ENCODE results near the gene UBAC1.

The UBAC1 gene

DNA sequence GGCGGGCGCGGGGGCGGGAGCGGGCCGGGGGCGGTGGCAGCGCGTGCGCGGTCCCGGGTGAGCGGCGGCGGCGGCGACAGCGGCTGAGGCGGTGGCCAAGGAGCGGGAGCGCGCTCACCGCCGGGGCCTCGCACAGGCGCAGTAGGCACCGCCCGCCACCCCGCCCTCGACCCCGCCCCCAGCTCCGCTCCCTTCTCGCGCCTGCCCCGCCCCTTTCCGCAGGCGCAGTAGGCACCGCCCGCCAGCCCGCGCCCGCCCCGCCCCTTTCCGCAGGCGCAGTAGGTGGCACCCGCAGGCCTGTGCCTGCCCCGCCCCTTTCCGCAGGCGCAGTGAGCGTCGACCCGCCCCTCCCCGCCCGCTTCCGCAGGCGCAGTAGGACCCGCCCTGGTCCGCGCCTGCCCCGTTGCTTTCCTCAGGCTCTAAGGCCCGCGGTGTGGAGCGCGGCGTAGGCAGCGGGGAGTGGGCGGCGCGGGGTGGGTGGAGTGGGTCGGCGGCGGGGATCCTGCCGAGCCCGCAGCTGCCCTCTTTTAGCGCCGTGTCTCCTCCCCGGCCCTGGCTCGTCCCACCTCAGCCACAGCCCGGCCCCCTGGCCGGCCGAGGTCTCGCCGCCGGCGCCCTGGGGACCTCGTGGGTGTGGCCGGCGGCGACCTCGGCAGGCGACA lies 53.6 kb downstream of the UBAC1 start, which contains the start of gene CAMSAP1:
Gene CAMSAP1, minus strand, starts transcription at position 116 of the 662 bp plus-strand sequence. CDS start 387 bp downstream, outside the sequence.
- peak; percentile 96 to 97 for DNase-seq (ENCODE audit: low read depth in 1 of 2, low spot score in 1 of 2)
- in situ Hi-C loops (cut with HindIII; ENCODE audit: low pct_unique_long_range_greater_than_20kb, low sequenced_read_pairs) = no loop called here
- TF ChIP-seq JUND (IDR thresholded peaks at IDR 0.05; ENCODE audit: low read depth) = no peak

DNA sequence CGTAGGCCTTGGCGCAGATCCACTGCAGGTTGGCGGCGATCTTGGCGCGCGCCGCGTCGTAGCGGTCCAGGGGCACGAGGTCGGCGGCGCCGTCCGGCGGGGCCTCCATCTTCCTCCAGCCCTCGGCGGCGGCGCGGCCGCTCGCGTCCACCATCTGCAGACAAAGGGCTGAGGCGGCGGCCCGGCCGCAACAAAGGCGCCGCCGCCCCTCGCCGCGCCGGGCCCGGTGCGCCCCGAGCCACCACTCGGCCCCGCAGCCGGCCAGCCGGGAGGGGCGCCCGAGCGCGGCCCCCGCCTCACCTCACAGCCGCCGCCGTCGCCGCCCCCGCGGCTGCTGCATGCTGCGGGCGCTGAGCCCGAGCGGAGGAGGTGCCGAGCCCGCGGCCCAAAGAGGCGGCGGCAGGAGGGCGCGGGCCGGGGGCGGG lies 54.2 kb downstream of the UBAC1 start:
- DNase-seq (ENCODE audit: low read depth in 1 of 2, low spot score in 1 of 2) = no peak
- in situ Hi-C loops (cut with HindIII; ENCODE audit: low pct_unique_long_range_greater_than_20kb, low sequenced_read_pairs) = no loop called here
- no peak for TF ChIP-seq JUND (IDR thresholded peaks at IDR 0.05; ENCODE audit: low read depth)

DNA sequence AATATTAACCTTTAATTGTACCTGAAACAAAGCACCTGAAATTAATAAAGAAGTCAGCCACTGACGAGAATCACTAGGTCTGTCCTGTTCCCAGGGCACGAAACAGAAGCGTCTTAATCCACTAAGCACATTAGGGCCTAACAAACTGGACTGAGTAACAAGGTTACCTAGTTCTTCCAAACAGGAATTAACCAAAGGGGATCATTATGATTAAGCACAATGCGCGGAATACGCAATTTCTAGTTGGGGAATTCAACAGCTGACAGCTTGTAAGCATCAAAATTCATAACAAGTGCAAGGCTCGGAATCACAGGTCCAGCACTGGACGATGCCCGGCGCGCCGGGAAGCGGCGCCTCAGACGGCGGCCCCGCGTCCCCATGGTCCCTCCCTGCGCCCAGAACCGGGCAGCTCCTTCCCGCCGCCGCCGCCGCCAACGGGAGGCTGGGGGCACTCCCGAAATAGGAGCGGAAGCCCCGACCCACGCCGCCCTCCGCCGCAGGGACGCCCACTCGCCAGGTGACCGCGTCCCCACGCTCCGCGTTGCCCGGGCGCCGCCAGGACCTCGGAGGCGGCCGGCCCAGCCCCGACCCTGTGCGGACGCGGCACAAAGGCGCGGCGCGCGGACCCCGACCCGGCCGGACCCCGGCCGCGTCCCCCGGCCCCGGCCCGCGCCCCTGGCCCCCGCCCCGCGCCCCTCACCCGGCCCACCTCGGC lies 54.7 kb downstream of the UBAC1 start:
- TF ChIP-seq JUND (IDR thresholded peaks at IDR 0.05; ENCODE audit: low read depth) = no peak
- in situ Hi-C loops (cut with HindIII; ENCODE audit: low pct_unique_long_range_greater_than_20kb, low sequenced_read_pairs) = no loop called here
- peak in 1 of 2 experiments; percentile 47 for DNase-seq (ENCODE audit: low read depth in 1 of 2, low spot score in 1 of 2)

DNA sequence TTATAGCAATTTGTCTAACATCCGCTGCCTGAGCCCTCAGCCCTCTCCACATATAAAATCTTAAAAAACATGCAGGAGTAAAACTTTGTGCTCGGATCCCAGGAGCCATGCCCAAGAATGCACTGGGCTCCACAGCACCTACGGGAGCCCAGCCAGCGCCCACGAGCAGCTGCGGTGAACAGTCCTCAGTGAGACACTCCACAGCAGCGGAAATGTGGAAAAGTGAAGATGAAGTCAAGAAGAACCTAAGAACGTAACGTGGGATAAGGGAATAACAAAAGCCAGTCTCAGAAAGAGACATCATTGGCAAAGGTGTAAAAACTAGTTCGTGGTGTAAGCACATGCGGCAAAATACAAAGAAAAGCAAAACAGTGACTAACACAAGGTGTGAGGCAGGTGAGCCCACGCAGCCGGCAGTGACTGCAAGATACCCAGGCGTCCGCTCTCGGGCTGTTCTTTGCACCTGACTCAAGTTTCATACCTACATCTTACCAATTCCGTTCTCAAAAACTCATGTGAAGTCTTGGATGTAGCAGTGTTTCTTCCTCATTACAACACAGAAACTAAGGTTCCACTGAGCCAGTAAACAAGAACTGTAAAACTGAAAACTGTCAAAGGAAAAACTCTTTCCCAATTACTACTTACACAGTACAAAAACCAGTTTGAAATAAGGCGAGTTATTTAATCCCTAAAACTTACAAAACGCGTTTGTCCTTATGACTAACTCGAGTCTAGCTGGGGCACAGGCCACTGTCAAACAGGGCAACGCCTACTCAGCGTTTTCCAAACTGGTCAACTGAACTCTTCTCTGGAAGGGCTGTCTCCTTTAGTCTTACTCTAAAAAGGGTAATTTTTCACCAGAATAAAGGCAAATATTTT lies 55.6 kb downstream of the UBAC1 start:
- in situ Hi-C loops (cut with HindIII; ENCODE audit: low pct_unique_long_range_greater_than_20kb, low sequenced_read_pairs) = no loop called here
- no peak for TF ChIP-seq JUND (IDR thresholded peaks at IDR 0.05; ENCODE audit: low read depth)
- peak in 1 of 2 experiments; percentile 62 for DNase-seq (ENCODE audit: low read depth in 1 of 2, low spot score in 1 of 2)

DNA sequence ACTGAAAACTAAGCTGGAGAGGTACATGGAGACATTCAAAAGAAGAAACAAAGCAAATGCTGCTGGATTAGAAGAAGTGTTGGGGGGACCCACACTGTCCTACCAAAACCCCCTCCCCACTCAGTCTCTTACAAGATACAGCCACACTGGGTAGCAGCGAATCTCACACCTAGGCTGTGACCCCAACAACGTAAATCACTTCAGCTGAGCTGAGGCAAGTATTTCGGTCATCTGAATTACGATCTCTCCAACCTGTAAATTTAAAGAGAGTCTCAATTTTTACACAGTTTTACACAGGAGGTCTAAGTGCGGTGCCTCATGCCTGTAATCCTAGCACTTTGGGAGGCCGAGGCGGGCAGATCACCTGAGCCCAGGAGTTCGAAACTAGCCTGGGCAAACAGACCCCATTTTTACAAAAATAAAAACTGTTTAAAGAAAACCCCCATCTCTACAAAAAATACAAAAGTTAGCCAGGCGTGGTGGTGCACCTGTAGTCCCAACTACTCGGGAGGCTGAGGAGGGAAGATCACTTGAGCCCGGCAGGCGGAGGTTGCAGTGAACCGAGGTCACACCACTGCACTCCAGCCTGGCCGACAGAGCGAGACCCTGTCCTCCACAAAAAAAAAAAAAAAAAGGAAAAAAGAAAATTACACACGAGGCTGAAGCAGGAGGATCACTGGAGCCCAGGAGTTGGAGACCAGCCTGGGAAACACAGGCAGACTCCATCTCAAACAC lies 57.2 kb downstream of the UBAC1 start:
- in situ Hi-C loops (cut with HindIII; ENCODE audit: low pct_unique_long_range_greater_than_20kb, low sequenced_read_pairs) = no loop called here
- no peak for TF ChIP-seq JUND (IDR thresholded peaks at IDR 0.05; ENCODE audit: low read depth)
- DNase-seq (ENCODE audit: low read depth in 1 of 2, low spot score in 1 of 2) = no peak

DNA sequence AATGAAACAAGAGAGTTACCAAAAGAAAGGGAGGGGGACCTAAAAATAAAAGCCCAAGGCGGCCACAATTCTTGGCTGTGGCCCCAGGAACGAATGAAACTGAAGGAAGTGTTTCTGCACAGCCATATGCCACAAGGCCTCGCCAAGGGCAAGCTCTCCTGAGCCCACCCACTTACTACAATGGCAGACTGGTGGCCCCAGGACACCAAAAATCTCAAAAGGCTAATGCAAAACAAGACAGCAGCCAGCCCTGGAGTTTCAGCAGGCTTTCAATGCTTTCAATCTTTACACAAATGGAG lies 57.9 kb downstream of the UBAC1 start:
- in situ Hi-C loops (cut with HindIII; ENCODE audit: low pct_unique_long_range_greater_than_20kb, low sequenced_read_pairs) = no loop called here
- no peak for TF ChIP-seq JUND (IDR thresholded peaks at IDR 0.05; ENCODE audit: low read depth)
- DNase-seq (ENCODE audit: low read depth in 1 of 2, low spot score in 1 of 2) = no peak

DNA sequence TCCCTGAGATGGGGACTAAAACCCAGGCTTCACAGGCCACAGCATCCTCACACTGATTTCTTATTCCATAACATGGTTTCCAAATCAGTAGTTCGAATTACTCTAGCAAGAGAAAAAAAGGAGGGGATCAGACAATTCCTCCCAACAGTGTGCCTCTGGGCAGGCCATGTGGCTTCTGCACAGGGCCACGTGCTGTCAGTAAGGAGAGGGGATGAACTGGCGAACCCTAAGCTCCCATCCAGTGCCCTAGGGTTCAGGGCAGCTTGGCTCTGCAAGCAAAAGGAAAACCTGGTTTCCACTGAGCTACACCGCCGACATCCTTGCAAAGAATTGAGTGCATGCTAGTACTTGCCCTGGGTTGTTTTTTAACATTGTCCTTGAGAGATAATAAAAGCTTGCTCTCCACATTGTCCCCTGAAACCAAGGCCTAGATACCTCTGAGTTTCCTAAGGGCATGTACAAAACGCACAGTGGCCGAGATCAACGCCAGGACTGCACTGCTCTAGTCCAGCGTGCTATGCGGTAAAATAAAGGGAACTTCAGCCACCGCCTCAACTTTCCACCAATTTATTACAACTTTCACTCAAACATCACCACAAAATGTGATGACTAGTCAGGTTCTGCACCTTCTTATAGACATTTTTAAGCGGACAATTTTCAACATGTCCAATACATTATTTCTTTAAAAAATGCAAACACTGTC lies 58.4 kb downstream of the UBAC1 start:
- DNase-seq (ENCODE audit: low read depth in 1 of 2, low spot score in 1 of 2) = no peak
- TF ChIP-seq JUND (IDR thresholded peaks at IDR 0.05; ENCODE audit: low read depth) = no peak
- in situ Hi-C loops (cut with HindIII; ENCODE audit: low pct_unique_long_range_greater_than_20kb, low sequenced_read_pairs) = no loop called here

DNA sequence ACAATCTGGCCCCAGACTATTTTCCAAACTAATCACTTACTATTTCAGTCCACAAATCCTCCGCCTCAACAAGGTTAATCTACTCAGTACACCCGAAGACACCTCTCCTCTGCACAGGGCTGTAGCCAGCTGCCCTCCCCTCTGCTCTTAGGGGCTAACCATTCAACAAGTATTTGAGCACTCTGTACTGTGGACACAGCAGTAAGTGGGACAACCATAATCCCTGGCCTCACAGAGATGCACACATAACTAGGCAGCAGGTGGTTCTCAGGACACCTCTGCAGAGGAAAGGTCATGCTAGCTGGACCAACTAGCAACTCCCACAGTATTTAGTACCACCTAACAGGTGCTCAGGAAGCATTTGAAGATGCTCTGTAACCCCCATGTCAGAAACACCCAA lies 59.3 kb downstream of the UBAC1 start:
- in situ Hi-C loops (cut with HindIII; ENCODE audit: low pct_unique_long_range_greater_than_20kb, low sequenced_read_pairs) = no loop called here
- no peak for DNase-seq (ENCODE audit: low read depth in 1 of 2, low spot score in 1 of 2)
- no peak for TF ChIP-seq JUND (IDR thresholded peaks at IDR 0.05; ENCODE audit: low read depth)

DNA sequence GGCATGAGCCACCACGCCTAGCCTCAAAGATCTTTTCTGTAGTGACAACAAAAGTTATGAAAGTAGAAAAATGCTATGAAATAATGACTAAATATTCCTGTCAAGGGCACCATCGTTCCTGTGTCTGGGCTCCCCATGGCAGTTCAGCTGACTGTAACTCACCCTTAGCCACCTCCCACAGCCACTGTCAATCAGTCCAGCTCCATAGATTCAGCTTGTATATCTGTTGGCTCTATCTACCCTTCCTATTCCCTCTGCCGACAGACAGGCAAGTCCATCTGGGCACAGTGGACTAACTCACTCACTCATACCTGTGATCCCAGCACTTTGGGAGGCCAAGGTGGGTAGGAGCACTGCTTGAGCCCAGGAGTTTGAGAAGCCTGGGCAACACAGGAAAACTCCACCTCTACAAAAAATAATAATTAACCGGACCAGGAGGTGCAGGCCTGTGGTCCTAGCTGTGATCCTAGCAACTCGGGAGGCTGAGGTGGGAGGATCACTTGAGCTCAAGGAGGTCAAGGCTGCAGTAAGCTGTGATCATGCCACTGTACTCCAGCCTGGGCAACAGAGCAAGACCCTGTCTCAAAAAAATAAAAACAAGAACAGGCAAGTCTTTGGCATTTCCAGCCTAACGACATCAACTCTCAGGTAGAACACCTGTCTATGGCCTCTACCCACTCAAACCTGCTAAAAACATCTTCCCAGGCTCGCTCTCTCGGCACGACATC lies 60.0 kb downstream of the UBAC1 start:
- no peak for TF ChIP-seq JUND (IDR thresholded peaks at IDR 0.05; ENCODE audit: low read depth)
- in situ Hi-C loops (cut with HindIII; ENCODE audit: low pct_unique_long_range_greater_than_20kb, low sequenced_read_pairs) = no loop called here
- no peak for DNase-seq (ENCODE audit: low read depth in 1 of 2, low spot score in 1 of 2)

DNA sequence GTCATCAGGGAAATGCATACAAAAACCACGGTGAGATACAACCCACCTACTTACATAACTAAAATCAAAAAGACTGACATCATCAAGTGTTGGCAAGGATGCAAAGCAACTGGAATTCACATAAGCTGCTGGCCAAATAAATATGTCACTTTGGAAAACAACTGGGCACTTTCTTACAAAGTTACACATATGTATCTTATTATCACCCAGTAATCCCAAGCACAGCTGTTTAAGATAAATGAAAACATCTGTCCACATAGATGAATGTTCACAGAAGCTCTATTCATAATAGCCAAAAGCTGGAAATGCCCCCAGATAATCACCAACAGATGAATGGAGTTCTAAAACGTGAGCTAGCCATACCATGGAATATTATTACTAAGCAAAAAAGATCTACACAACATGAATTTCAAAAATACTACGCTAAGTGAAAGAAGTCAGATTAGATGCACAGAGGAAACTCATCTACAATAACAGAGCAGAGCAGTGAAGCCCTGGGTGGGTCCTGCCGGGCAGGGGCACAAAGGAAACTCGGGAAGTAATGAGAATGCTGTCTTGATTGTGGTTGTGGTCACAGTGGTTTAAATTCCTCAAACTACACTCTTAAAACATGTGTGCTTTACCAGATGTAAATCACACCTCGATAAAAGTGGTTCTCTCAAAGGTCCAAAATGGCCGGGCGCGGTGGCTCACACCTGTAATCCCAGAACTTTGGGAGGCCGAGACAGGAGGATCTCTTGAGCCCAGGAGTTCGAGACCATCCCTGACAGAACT lies 62.4 kb downstream of the UBAC1 start:
- no peak for DNase-seq (ENCODE audit: low read depth in 1 of 2, low spot score in 1 of 2)
- in situ Hi-C loops (cut with HindIII; ENCODE audit: low pct_unique_long_range_greater_than_20kb, low sequenced_read_pairs) = no loop called here
- no peak for TF ChIP-seq JUND (IDR thresholded peaks at IDR 0.05; ENCODE audit: low read depth)

DNA sequence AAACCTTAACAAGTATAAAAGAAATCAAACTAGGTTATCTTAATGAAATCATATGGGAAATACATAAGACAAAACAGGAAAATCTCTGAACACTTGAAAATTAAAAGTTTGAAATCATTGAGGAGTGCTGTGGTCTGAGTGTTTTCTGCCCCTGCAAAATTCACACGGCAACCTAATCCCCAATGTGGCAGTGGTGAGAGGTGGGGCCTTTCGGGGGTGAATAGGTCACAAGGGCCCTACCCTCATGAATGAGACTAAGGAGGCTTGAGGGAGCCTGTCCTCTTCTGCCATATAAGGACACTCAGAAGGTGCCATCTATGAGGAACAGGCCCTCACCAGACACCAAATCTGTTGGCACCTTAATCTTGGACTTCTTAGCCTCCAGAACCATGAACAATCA lies 64.5 kb downstream of the UBAC1 start:
- TF ChIP-seq JUND (IDR thresholded peaks at IDR 0.05; ENCODE audit: low read depth) = no peak
- in situ Hi-C loops (cut with HindIII; ENCODE audit: low pct_unique_long_range_greater_than_20kb, low sequenced_read_pairs) = no loop called here
- DNase-seq (ENCODE audit: low read depth in 1 of 2, low spot score in 1 of 2) = no peak
